ENCODE measurements around the gene GNG3.

- TF ChIP-seq, protein P1, sequence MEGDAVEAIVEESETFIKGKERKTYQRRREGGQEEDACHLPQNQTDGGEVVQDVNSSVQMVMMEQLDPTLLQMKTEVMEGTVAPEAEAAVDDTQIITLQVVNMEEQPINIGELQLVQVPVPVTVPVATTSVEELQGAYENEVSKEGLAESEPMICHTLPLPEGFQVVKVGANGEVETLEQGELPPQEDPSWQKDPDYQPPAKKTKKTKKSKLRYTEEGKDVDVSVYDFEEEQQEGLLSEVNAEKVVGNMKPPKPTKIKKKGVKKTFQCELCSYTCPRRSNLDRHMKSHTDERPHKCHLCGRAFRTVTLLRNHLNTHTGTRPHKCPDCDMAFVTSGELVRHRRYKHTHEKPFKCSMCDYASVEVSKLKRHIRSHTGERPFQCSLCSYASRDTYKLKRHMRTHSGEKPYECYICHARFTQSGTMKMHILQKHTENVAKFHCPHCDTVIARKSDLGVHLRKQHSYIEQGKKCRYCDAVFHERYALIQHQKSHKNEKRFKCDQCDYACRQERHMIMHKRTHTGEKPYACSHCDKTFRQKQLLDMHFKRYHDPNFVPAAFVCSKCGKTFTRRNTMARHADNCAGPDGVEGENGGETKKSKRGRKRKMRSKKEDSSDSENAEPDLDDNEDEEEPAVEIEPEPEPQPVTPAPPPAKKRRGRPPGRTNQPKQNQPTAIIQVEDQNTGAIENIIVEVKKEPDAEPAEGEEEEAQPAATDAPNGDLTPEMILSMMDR (IDR thresholded peaks at IDR 0.05; ENCODE audit: low read depth, low read length, poor library complexity, severe bottlenecking) = peak; percentile 74
- TF ChIP-seq EZH2phosphoT487 (IDR thresholded peaks at IDR 0.05; ENCODE audit: borderline replicate concordance, low read length) = no peak
These were observed 26.6 kb upstream of the GNG3 start for GRCh38 chr11:62680825-62681240.

Data from DOHH2 (cell line).